ENCODE results near the gene DUOX1. TPM values are rescaled to one million over a fixed set of nuclear protein-coding genes. Genes with fewer than 3 reads are reported as not detected.

DUOX1 gene
- total and polyA plus RNA-seq, 7 donors, result under 0.01 to 1.7 (median 0.79) TPM; not detected in 3

- H3K27me3 ChIP-seq, result no peaks in the 10 kb centered on the region
- H3K27ac ChIP-seq, result no peak overlapping the region
- intact Hi-C loops (cut with DNase I), result no loop called here
- H3K4me3 ChIP-seq, result no peak overlapping the region
- no peaks in the 10 kb centered on the region for H3K9me3 ChIP-seq
- H3K4me1 ChIP-seq, result no peaks in the 10 kb centered on the region
- H3K36me3 ChIP-seq, result peaks cover 0 to 4% (median 0%) of the 10 kb centered on the region in 4 donors
- no peak for DNase-seq
- WGBS, 2 donors, result 85 to 90% methylated on average over 7 of the region's 7 CpGs
- TF ChIP-seq, protein P1, sequence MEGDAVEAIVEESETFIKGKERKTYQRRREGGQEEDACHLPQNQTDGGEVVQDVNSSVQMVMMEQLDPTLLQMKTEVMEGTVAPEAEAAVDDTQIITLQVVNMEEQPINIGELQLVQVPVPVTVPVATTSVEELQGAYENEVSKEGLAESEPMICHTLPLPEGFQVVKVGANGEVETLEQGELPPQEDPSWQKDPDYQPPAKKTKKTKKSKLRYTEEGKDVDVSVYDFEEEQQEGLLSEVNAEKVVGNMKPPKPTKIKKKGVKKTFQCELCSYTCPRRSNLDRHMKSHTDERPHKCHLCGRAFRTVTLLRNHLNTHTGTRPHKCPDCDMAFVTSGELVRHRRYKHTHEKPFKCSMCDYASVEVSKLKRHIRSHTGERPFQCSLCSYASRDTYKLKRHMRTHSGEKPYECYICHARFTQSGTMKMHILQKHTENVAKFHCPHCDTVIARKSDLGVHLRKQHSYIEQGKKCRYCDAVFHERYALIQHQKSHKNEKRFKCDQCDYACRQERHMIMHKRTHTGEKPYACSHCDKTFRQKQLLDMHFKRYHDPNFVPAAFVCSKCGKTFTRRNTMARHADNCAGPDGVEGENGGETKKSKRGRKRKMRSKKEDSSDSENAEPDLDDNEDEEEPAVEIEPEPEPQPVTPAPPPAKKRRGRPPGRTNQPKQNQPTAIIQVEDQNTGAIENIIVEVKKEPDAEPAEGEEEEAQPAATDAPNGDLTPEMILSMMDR (IDR thresholded peaks at IDR 0.05), result no peak
- TF ChIP-seq POLR2AphosphoS5 (IDR thresholded peaks at IDR 0.05), result no peak
- no peak for TF ChIP-seq EP300 (IDR thresholded peaks at IDR 0.05)
- TF ChIP-seq POLR2A (IDR thresholded peaks at IDR 0.05), result no peak
Measured at GRCh38 chr15:45156744-45157455, 27.1 kb downstream of the DUOX1 start.

GRCh38 chr15:45157974-45158373 is 28.2 kb downstream of the DUOX1 start:
- Histone ChIP-seq H3K27me3 (no peaks in the 10 kb centered on the region), H3K9me3 (no peaks in the 10 kb centered on the region), H3K4me3 (no peak overlapping the region), H3K27ac (no peak overlapping the region), H3K36me3 (no peaks in the 10 kb centered on the region), H3K4me1 (peaks cover 0 to 6% (median 3%) of the 10 kb centered on the region in 4 donors)
- 64 to 75% methylated on average over 1 of the region's 1 CpG for WGBS, 2 donors
- TF ChIP-seq POLR2A (IDR thresholded peaks at IDR 0.05), result no peak
- peak in 1 of 4 donors; percentile 12 for TF ChIP-seq POLR2AphosphoS5 (IDR thresholded peaks at IDR 0.05)
- TF ChIP-seq, protein P1 (IDR thresholded peaks at IDR 0.05), result no peak
- no peak for TF ChIP-seq EP300 (IDR thresholded peaks at IDR 0.05)
- intact Hi-C loops (cut with DNase I), result no loop called here
- DNase-seq, result no peak

- no peaks in the 10 kb centered on the region for H3K9me3 ChIP-seq
- H3K27ac ChIP-seq, result no peak overlapping the region
- H3K36me3 ChIP-seq, result no peaks in the 10 kb centered on the region
- H3K4me1 ChIP-seq, result peaks cover 0 to 23% (median 17%) of the 10 kb centered on the region in 4 donors
- 95 to 96% methylated on average over 14 of the region's 14 CpGs for WGBS, 2 donors
- no peak for DNase-seq
- intact Hi-C loops (cut with DNase I), result loop anchor here (2.0 kb wide), 1 partner anchor 239 kb away; no protein-coding TSS in a partner anchor
- H3K4me3 ChIP-seq, result no peak overlapping the region
- no peaks in the 10 kb centered on the region for H3K27me3 ChIP-seq
- TF ChIP-seq EP300 (IDR thresholded peaks at IDR 0.05) (no peak), POLR2AphosphoS5 (IDR thresholded peaks at IDR 0.05) (no peak), POLR2A (IDR thresholded peaks at IDR 0.05) (no peak)
- TF ChIP-seq, protein P1 (IDR thresholded peaks at IDR 0.05), result no peak
Measured at GRCh38 chr15:45161666-45162065, 31.9 kb downstream of the DUOX1 start.

DNA sequence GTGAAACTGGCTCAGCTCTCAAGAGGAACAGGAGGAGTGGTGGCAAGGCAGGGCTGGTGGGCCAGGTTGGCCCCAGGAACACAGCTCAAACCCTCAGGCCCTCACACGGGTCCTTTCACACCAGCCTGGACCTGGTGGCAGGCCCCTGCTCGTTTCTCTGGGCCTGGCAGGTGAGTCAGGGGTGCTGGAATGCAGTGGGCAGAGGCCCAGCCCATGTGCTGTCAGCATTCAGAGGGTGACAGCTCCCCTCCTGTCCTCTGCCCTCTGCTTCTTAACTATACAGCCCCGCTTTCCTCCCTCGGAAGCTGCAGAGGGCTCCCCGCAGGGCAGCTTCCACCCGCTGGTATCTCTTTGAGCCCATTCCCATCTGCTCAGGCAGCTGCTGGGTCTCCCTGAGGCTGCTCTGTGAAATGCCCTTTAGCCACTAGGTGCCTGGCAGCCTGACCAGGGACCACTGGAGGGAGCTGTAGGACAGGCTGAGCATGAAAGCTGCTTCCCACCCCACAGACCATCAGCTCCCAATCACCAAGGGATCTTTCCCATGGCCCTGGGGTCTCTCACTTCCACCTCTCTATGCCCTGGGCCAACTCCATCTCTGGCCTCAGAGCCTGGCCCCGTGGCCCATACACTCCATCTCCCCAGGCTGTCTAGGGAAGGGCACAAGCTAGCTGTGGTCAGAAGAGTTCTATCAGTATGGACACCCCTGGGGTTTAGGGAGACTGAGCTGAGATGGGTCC is 33.1 kb downstream of the DUOX1 start:
- no peaks in the 10 kb centered on the region for H3K9me3 ChIP-seq
- H3K27ac ChIP-seq, result peak overlapping the region in 1 of 4 donors; percentile 2
- no peaks in the 10 kb centered on the region for H3K27me3 ChIP-seq
- no peaks in the 10 kb centered on the region for H3K36me3 ChIP-seq
- H3K4me1 ChIP-seq, result peaks cover 0 to 26% (median 21%) of the 10 kb centered on the region in 4 donors
- 8 to 18% methylated on average over 7 of the region's 7 CpGs for WGBS, 2 donors
- DNase-seq, result peak; percentile 89
- no peak for TF ChIP-seq POLR2A (IDR thresholded peaks at IDR 0.05)
- TF ChIP-seq, protein P1 (IDR thresholded peaks at IDR 0.05), result peak; percentile 82 to 88 (median 86)
- intact Hi-C loops (cut with DNase I), result loop anchor here (2.0 kb wide), 1 partner anchor 238 kb away; no protein-coding TSS in a partner anchor
- H3K4me3 ChIP-seq, result no peak overlapping the region

Data from sigmoid colon (tissue), 7 donors.